ENCODE data around the gene THSD4. TPM values are rescaled to one million over a fixed set of nuclear protein-coding genes. Genes with fewer than 3 reads are reported as not detected.
"Not testable (repeated sequence)": the region's sequence is repeated elsewhere in the genome, so short reads cannot be mapped to it uniquely, and the experiment has no call there.

Gene THSD4
- total RNA-seq, 1 donor from 2014 or later, result 13.1 TPM

GRCh38 chr15:71709808-71710418, 594.6 kb downstream of the THSD4 start:
- no peak for DNase-seq (ENCODE audit: low read depth in 2 of 2)

DNA sequence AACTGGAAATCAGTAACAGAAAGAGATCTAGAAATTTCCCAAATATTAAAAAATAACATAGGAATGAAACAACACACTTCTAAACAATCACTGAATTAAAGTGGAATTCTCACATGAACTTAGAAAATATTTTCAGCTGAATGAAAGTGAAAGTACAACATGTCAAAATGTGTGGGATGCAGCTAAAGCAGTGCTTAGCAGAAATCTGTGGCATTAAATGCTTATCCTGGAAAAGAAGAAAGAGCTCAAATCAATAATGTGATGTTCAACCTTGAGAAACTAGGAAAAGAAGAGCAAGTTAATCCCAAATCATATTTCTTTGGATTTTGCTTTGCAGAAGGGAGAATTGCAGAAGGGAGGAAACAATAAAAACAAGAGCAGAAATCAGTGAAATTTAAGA, 596.9 kb downstream of the THSD4 start:
- DNase-seq (ENCODE audit: low read depth in 2 of 2), result no peak

GRCh38 chr15:71713191-71713809, 598.0 kb downstream of the THSD4 start:
- DNase-seq (ENCODE audit: low read depth in 2 of 2), result no peak

DNA sequence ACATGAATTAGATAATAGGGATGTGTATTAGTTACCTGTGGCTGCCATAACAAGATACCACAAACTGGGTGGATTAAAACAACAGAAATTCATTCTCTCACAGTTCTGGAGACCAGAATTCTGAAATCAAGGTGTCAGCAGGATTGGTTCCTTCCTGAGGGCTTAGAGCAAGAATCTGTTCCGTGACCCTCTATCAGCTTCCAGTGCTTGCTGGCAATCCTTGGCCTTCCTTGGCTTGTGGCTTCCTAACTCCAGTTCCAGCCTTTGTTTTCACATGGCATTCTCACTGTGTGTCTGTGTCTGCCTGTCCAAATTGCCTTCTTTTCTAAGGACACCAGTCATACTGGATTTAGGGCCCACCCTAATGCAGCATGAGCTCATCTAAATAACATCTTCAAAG, 600.6 kb downstream of the THSD4 start:
- DNase-seq (ENCODE audit: low read depth in 2 of 2), result peak; percentile 51 to 97

DNA sequence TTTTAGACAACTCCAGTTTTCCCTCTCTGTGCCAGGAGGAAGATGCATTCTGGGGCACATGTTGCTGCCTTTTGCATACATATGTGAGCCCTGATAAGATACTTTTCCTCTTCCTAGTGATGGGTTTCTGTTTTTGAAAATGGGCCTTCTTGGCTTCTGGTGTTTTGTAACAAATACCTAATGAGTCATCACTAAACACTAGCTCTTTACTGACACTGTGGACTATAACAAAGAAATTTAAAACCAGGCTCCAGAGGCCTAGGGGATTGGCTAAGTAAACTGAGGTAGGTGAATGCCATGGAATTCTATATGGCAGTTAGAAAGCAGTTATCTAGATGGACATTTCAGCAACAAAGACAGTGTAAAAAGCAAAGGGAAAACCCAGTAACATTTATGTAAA, 601.7 kb downstream of the THSD4 start:
- peak in 1 of 2 donors; percentile 58 for DNase-seq (ENCODE audit: low read depth in 2 of 2)

- DNase-seq (ENCODE audit: low read depth in 2 of 2), result no peak
Observed at GRCh38 chr15:71718116-71718910, 603.0 kb downstream of the THSD4 start.

DNA sequence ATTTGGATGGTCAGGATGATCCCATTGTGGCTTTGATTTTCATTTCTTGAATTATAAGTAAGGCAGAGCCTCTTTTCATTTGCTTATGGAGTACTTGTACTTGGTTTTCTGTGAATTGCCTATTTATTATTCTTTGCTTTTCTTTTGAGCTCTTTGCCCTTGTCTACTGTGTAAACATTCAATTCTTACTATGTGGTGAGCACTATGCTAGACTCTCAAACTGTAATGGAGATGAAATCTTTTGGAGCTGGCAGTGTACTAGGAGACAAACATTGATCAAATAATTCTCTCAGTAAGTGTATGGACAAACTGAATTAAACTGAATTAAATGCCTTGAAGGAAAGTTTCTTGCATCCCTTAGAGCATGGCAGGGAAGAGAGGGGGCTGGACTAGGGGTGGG, 608.1 kb downstream of the THSD4 start:
- no peak for DNase-seq (ENCODE audit: low read depth in 2 of 2)

GRCh38 chr15:71725207-71725955, 610.1 kb downstream of the THSD4 start:
- DNase-seq (ENCODE audit: low read depth in 2 of 2), result not testable (repeated sequence)

DNA sequence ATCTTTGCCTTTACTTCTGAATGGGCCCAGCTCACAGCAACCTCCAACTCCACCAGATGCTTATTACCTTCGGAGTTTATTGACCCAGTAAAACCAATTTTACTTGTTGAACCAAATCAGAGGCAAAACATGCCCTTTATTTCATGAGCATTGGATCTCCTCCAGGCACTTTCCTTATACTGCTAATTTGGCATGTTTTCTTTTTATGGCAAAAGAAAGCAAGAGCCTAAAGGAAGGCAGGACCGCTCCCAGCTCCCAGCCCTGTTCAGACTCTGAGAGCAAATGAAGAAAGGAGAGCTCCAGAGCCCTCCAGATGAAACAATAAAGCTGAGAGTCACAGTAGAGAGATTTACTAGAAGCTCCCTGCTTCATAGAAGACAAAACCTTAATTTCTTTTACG, 613.6 kb downstream of the THSD4 start:
- no peak for DNase-seq (ENCODE audit: low read depth in 2 of 2)

GRCh38 chr15:71729319-71729718, 614.0 kb downstream of the THSD4 start:
- DNase-seq (ENCODE audit: low read depth in 2 of 2), result no peak

GRCh38 chr15:71730277-71731144, 615.2 kb downstream of the THSD4 start:
- DNase-seq (ENCODE audit: low read depth in 2 of 2), result peak; percentile 71 to 79

DNA sequence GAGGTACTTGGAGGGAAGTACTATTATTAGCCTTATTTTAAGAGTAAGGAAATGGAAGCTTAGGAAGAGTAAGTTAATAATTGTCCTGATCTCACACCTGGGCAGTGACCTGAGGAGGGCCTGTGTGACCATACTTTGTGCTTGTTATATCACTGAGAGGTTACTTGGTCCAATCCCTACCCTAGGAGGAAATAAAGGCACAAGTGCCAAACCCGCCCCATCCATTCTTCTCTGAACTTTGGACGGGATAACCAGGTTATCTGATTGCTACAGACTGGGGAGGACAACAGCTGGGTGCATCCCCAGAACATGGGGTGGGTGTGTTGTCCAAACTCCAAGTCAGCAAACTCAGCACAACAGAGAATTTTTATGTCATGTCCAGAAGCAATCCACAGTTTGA, 617.4 kb downstream of the THSD4 start:
- no peak for DNase-seq (ENCODE audit: low read depth in 2 of 2)

- no peak for DNase-seq (ENCODE audit: low read depth in 2 of 2)
Observed at GRCh38 chr15:71733122-71733521, 617.9 kb downstream of the THSD4 start.

GRCh38 chr15:71734709-71735384, 619.6 kb downstream of the THSD4 start:
- DNase-seq (ENCODE audit: low read depth in 2 of 2), result no peak

DNA sequence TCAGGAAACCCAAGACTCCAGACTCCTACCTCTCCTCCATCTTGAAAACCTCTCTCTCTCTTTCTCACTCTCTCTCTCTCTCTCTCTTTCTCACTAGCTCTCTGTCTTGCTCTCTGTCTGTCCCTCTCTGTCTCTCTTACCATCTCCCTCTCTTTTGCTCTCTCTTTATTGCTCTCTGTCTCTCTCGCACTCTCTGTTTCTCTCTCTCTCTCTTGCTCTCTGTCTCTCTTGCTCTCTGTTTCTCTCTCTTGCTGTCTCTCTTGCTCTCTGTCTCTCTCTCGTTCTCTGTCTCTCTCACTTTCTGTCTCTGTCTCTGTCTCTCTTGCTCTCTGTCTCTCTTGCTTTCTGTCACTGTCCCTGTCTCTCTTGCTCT, 620.1 kb downstream of the THSD4 start:
- DNase-seq (ENCODE audit: low read depth in 2 of 2), result no peak

DNA sequence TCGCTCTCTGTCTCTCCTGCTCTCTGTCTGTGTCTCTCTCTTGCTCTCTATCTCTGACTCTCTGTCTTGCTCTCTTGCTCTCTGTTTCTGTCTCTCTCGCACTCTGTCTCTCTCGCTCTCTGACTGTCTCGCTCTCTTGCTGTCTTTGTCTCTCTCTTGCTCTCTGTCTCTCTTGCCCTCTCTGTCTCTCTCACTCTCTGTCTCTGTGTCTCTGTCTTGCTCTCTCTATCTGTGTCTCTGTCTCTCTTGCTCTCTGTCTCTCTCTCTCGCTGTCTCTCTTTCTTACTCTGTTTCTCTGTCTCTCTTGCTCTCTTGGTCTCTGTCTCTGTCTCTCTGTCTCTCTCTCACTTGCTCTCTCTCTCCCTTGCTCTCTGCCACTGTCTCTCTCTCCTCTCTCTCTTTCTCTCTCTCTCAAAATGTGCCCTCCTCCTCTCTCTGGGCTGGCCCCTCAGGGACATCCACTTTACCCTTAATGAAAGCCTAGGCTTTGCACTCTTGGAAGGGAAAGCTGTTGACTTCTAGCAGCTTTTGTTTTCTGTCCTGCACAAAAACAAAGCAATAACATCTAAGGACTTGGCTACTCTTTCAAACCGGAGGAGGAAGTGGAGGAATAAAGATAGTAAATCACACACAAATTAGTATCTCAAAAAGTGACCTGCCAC, 621.1 kb downstream of the THSD4 start:
- DNase-seq (ENCODE audit: low read depth in 2 of 2), result no peak

GRCh38 chr15:71737761-71738160, 622.5 kb downstream of the THSD4 start:
- DNase-seq (ENCODE audit: low read depth in 2 of 2), result no peak

DNA sequence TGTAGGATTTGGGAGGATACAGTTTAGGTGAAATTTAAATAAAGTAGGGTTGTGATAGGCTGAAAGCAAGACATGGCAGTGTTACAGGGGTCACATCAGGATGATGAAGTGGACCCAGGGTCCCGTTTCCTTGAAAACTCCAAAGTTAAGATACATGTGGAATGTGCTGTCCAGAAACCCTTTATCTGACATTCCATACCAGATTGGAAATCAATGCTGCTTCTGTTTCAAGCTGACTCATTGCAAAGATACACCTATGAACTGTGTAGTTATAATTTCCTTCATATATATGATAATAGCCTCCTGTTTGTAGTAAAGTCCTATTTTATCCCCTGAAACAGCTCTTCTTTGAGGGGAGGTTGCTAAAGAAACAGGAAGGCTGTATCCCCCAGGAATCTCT, 624.1 kb downstream of the THSD4 start:
- no peak for DNase-seq (ENCODE audit: low read depth in 2 of 2)

- DNase-seq (ENCODE audit: low read depth in 2 of 2), result no peak
Observed at GRCh38 chr15:71742964-71743363, 627.7 kb downstream of the THSD4 start.

DNA sequence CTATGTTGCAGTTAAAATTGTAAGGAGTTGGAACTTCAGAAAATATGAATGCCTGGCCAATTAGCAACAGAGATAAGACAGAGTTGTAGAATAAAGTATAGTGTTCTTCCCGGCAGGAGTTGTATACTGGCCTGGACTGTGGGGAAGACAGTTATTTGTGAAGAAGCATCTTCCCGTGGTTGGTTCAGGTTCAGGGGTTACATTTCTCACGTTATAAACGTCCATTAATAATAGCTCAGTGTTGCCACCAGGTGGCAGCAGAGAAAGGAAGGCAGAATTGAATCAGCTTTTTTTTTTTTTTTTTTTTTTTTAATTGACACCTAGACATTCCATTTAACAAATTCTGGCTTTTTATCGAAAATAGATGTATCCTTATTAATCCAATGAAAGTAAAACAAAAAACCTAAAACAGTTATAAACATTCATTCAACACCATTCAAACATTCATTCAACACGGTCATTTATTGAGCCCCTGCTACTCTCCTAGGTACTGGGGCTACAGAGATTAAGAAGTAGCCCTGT, 628.7 kb downstream of the THSD4 start:
- DNase-seq (ENCODE audit: low read depth in 2 of 2), result peak; percentile 33 to 53
